Lung (tissue), 12 donors: ENCODE results near the gene CRTC1. TPM values are rescaled to one million over a fixed set of nuclear protein-coding genes. Genes with fewer than 3 reads are reported as not detected.

Source experiments
- ATAC-seq: fragments of 200-7000 bp; cut with Tn5 transposase; one replicate; pipeline ENCODE4 v1.9.1; 2020; ENCODE audit warnings: moderate number of reproducible peaks; ENCODE audit not compliant: insufficient read depth, low FRiP score
- DNase-seq, 3 donors: peaks; one replicate each; pipeline ENCODE4 v3.0.0-alpha.2; 2013 to 2017
- H3K27ac ChIP-seq, 2 donors: one replicate each; pipeline ENCODE4 v1.5.1; 2013; ENCODE audit warnings: mild to moderate bottlenecking in 2 of 2, moderate library complexity in 2 of 2, control low read depth in 1 of 2, inconsistent platforms in 1 of 2, low read depth in 1 of 2, low read length in 1 of 2
- H3K27me3 ChIP-seq, 3 donors: one replicate each; pipeline ENCODE4 v1.5.1; 2013; ENCODE audit warnings: low read length in 2 of 3; ENCODE audit not compliant: control insufficient read depth in 3 of 3, insufficient read depth in 3 of 3
- H3K36me3 ChIP-seq, 4 donors: one replicate each; pipeline ENCODE4 v1.5.1; 2013; ENCODE audit warnings: low read length in 4 of 4, mild to moderate bottlenecking in 1 of 4, moderate library complexity in 1 of 4; ENCODE audit not compliant: control insufficient read depth in 4 of 4, insufficient read depth in 4 of 4
- H3K4me1 ChIP-seq, 5 donors: one replicate each; pipeline ENCODE4 v1.5.1; 2013; ENCODE audit warnings: low read length in 5 of 5, mild to moderate bottlenecking in 2 of 5, moderate library complexity in 1 of 5; ENCODE audit not compliant: control insufficient read depth in 5 of 5, insufficient read depth in 5 of 5
- H3K4me3 ChIP-seq: one replicate; pipeline ENCODE4 v1.5.1; 2013; ENCODE audit warnings: mild to moderate bottlenecking, control low read depth, moderate library complexity
- H3K9ac ChIP-seq, 2 donors: one replicate each; pipeline ENCODE4 v1.5.1; 2013; ENCODE audit warnings: low read length in 2 of 2, control low read depth in 1 of 2; ENCODE audit not compliant: insufficient read depth in 1 of 2
- H3K9me3 ChIP-seq, 4 donors: one replicate each; pipeline ENCODE4 v1.5.1; 2013; ENCODE audit warnings: low read length in 3 of 4, mild to moderate bottlenecking in 1 of 4, moderate library complexity in 1 of 4; ENCODE audit not compliant: control insufficient read depth in 4 of 4, insufficient read depth in 3 of 4
- WGBS, 2 donors: extraction: QIAGEN DNeasy Blood & Tissue Kit; methylation state at CpG; one replicate each; pipeline ENCODE4 v1.1.7; 2013; 5-methylcytosine and 5-hydroxymethylcytosine counted together
- polyA plus RNA-seq, 2 donors: library from polyadenylated mRNA; stranded (reverse); fragments of 200-250 nt; gene quantifications; one replicate each; pipeline ENCODE4 v1.2.1, GENCODE V29; 2013
- total RNA-seq, 2 donors: library from RNA; depleted of rRNA in 1 of 2; stranded (reverse); fragments of >200 nt in 1 of 2; gene quantifications; one replicate each; pipeline ENCODE4 v1.2.1, GENCODE V29; 2014 to 2021
- TF ChIP-seq, protein P1 (sequence below): IDR thresholded peaks from 2 replicates; pipeline ENCODE4 v1.5.1; 2012; ENCODE audit warnings: mild to moderate bottlenecking; ENCODE audit errors: control extremely low read depth, extremely low read depth
- donor health status: control.
- donor health status: control.
- donor health status: Bipolar disorder and iron deficiency.
- donor health status: healthy.
- donor health status: DM: yes; HTN: yes; CAD: no.

Gene CRTC1
- total and polyA plus RNA-seq, 4 donors = 4.2 to 16.0 (median 7.3) TPM

- DNase-seq (no peak), ATAC-seq (no peak)
- TF ChIP-seq, protein P1, sequence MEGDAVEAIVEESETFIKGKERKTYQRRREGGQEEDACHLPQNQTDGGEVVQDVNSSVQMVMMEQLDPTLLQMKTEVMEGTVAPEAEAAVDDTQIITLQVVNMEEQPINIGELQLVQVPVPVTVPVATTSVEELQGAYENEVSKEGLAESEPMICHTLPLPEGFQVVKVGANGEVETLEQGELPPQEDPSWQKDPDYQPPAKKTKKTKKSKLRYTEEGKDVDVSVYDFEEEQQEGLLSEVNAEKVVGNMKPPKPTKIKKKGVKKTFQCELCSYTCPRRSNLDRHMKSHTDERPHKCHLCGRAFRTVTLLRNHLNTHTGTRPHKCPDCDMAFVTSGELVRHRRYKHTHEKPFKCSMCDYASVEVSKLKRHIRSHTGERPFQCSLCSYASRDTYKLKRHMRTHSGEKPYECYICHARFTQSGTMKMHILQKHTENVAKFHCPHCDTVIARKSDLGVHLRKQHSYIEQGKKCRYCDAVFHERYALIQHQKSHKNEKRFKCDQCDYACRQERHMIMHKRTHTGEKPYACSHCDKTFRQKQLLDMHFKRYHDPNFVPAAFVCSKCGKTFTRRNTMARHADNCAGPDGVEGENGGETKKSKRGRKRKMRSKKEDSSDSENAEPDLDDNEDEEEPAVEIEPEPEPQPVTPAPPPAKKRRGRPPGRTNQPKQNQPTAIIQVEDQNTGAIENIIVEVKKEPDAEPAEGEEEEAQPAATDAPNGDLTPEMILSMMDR = no peak
- no peak overlapping the region for H3K9ac ChIP-seq
- H3K9me3 ChIP-seq = no peaks in the 10 kb centered on the region
- peaks cover 0 to 4% (median 0%) of the 10 kb centered on the region in 4 donors for H3K36me3 ChIP-seq
- H3K4me1 ChIP-seq = peaks cover 0 to 7% (median 5%) of the 10 kb centered on the region in 5 donors
- H3K27me3 ChIP-seq = no peaks in the 10 kb centered on the region
- 69 to 80% methylated on average over 5 of the region's 5 CpGs for WGBS, 2 donors
- H3K4me3 ChIP-seq = no peak overlapping the region
- H3K27ac ChIP-seq = no peak overlapping the region
Measured at GRCh38 chr19:18718015-18718526, 34.6 kb downstream of the CRTC1 start.

GRCh38 chr19:18718846-18719458 is 35.5 kb downstream of the CRTC1 start:
- DNase-seq = no peak
- Histone ChIP-seq H3K4me1 (peaks cover 0 to 6% (median 0%) of the 10 kb centered on the region in 5 donors), H3K4me3 (no peak overlapping the region), H3K36me3 (no peaks in the 10 kb centered on the region), H3K9me3 (no peaks in the 10 kb centered on the region), H3K27me3 (no peaks in the 10 kb centered on the region), H3K9ac (no peak overlapping the region), H3K27ac (no peak overlapping the region)
- WGBS, 2 donors = 86 to 89% methylated on average over 16 of the region's 16 CpGs
- ATAC-seq = no peak
- TF ChIP-seq, protein P1 = no peak

GRCh38 chr19:18719541-18719940 is 36.1 kb downstream of the CRTC1 start:
- WGBS, 2 donors = 89 to 91% methylated on average over 25 of the region's 25 CpGs
- no peak overlapping the region for H3K27ac ChIP-seq
- no peaks in the 10 kb centered on the region for H3K9me3 ChIP-seq
- peaks cover 0 to 6% (median 0%) of the 10 kb centered on the region in 5 donors for H3K4me1 ChIP-seq
- H3K36me3 ChIP-seq = no peaks in the 10 kb centered on the region
- TF ChIP-seq, protein P1 = no peak
- no peaks in the 10 kb centered on the region for H3K27me3 ChIP-seq
- no peak overlapping the region for H3K4me3 ChIP-seq
- no peak for ATAC-seq
- no peak overlapping the region for H3K9ac ChIP-seq
- DNase-seq = no peak
